H1 (cell line): ENCODE results near the gene TM2D1.

Experiments used
- CTCF ChIP-seq, 3 experiments: IDR thresholded peaks; 1 replicate in 2 of 3; 2 replicates in 1 of 3; pipeline versions ENCODE4 v1.5.1 to v1.6.1; 2011; ENCODE audit warnings: low read length in 3 of 3, mild to moderate bottlenecking in 3 of 3, inconsistent platforms in 2 of 3, low read depth in 1 of 3, moderate library complexity in 1 of 3; ENCODE audit not compliant: insufficient read depth in 1 of 3; ENCODE audit errors: control extremely low read depth in 1 of 3
- JUND ChIP-seq: IDR thresholded peaks from 2 replicates; pipeline ENCODE4 v1.6.1; 2011; ENCODE audit warnings: mild to moderate bottlenecking, improper control_type of control experiment, low read length
- POLR2A ChIP-seq, 2 experiments: IDR thresholded peaks; 1 replicate in 1 of 2; 2 replicates in 1 of 2; pipeline ENCODE4 v1.6.1; 2011; ENCODE audit warnings: low read depth in 2 of 2, low read length in 2 of 2, mild to moderate bottlenecking in 2 of 2; ENCODE audit errors: control extremely low read depth in 1 of 2

- TF ChIP-seq CTCF (IDR thresholded peaks at IDR 0.05; ENCODE audit: control extremely low read depth in 1 of 3, insufficient read depth in 1 of 3, low read depth in 1 of 3, low read length in 3 of 3) (no peak), POLR2A (IDR thresholded peaks at IDR 0.05; ENCODE audit: control extremely low read depth in 1 of 2, low read depth in 2 of 2, low read length in 2 of 2) (no peak), JUND (no peak)
These were observed 44.4 kb downstream of the TM2D1 start for GRCh38 chr1:61680500-61680899.
